Measurements from ENCODE around the gene FANCC. TPM values are rescaled to one million over a fixed set of nuclear protein-coding genes. Genes with fewer than 3 reads are reported as not detected.
"Not testable (repeated sequence)": the region's sequence is repeated elsewhere in the genome, so short reads cannot be mapped to it uniquely, and the experiment has no call there.

Gene FANCC
- total RNA-seq, 2 donors from 2014 or later, result 17.6 to 23.5 TPM

DNA sequence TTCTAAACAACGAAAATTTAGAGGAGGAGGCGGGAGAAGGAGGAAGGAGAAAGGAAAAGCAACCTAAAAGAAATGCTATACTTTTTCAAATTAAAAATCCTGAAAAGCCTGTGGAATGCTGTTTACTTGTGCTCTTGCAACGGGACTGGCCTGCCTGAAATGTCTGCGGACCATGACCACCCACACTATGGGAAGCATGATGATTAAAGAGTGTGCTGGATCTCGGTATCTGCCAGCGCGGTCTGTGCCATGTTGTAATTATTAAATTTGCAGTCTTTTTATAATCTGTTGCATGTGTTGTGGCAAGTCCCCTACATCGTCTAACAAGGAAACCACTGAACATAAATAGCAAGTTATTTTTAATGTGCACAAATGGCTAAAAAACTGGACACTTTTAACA is 111.4 kb downstream of the FANCC start:
- Mint-ChIP-seq H3K4me1 (peaks cover 21% of the 10 kb centered on the region), H3K9me3 (no peaks in the 10 kb centered on the region), H3K4me3 (no peak overlapping the region), H3K36me3 (ENCODE audit: low read depth) (no peaks in the 10 kb centered on the region), H3K27ac (no peak overlapping the region), H3K27me3 (ENCODE audit: insufficient read depth) (peaks cover 1% of the 10 kb centered on the region)
- Histone ChIP-seq H3K36me3 (ENCODE audit: control insufficient read depth, insufficient read depth, low read length) (no peaks in the 10 kb centered on the region), H3K9me3 (ENCODE audit: control insufficient read depth, low read length) (no peaks in the 10 kb centered on the region), H3K27me3 (ENCODE audit: control insufficient read depth, insufficient read depth, low read length, poor library complexity, severe bottlenecking) (no peaks in the 10 kb centered on the region), H3K4me1 (ENCODE audit: control insufficient read depth, insufficient read depth, low read length) (peaks cover 12% of the 10 kb centered on the region), H3K4me3 (ENCODE audit: low read length) (no peak overlapping the region), H3K27ac (ENCODE audit: low read depth, low read length) (no peak overlapping the region), H3K9ac (ENCODE audit: extremely low read depth, low read length, poor library complexity, severe bottlenecking) (no peak overlapping the region)
- TF ChIP-seq, protein P1, sequence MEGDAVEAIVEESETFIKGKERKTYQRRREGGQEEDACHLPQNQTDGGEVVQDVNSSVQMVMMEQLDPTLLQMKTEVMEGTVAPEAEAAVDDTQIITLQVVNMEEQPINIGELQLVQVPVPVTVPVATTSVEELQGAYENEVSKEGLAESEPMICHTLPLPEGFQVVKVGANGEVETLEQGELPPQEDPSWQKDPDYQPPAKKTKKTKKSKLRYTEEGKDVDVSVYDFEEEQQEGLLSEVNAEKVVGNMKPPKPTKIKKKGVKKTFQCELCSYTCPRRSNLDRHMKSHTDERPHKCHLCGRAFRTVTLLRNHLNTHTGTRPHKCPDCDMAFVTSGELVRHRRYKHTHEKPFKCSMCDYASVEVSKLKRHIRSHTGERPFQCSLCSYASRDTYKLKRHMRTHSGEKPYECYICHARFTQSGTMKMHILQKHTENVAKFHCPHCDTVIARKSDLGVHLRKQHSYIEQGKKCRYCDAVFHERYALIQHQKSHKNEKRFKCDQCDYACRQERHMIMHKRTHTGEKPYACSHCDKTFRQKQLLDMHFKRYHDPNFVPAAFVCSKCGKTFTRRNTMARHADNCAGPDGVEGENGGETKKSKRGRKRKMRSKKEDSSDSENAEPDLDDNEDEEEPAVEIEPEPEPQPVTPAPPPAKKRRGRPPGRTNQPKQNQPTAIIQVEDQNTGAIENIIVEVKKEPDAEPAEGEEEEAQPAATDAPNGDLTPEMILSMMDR (conservative IDR thresholded peaks at IDR 0.05), result no peak
- 69 to 86% methylated on average over 2 to 8 of the region's 8 CpGs for whole genome bisulfite sequencing, 2 experiments (ENCODE audit: insufficient coverage in 1 of 2, insufficient read length in 1 of 2)
- no peak for DNase-seq

- Mint-ChIP-seq H3K9me3 (no peaks in the 10 kb centered on the region), H3K4me3 (no peak overlapping the region), H3K36me3 (ENCODE audit: low read depth) (no peaks in the 10 kb centered on the region), H3K27me3 (ENCODE audit: insufficient read depth) (peaks cover 1% of the 10 kb centered on the region), H3K27ac (no peak overlapping the region), H3K4me1 (peaks cover 20% of the 10 kb centered on the region)
- DNase-seq, result no peak
- Histone ChIP-seq H3K4me3 (ENCODE audit: low read length) (no peak overlapping the region), H3K27me3 (ENCODE audit: control insufficient read depth, insufficient read depth, low read length, poor library complexity, severe bottlenecking) (no peaks in the 10 kb centered on the region), H3K9ac (ENCODE audit: extremely low read depth, low read length, poor library complexity, severe bottlenecking) (no peak overlapping the region), H3K27ac (ENCODE audit: low read depth, low read length) (no peak overlapping the region), H3K4me1 (ENCODE audit: control insufficient read depth, insufficient read depth, low read length) (peaks cover 12% of the 10 kb centered on the region), H3K9me3 (ENCODE audit: control insufficient read depth, low read length) (no peaks in the 10 kb centered on the region), H3K36me3 (ENCODE audit: control insufficient read depth, insufficient read depth, low read length) (no peaks in the 10 kb centered on the region)
- TF ChIP-seq, protein P1 (conservative IDR thresholded peaks at IDR 0.05), result no peak
- 96% methylated on average over 2 of the region's 2 CpGs; no CpG with 5 or more reads in 1 of the 2 experiments for WGBS, 2 experiments (ENCODE audit: insufficient coverage in 1 of 2, insufficient read length in 1 of 2)
These were observed 112.8 kb downstream of the FANCC start for GRCh38 chr9:95204710-95205109.

GRCh38 chr9:95204310-95204709 is 113.2 kb downstream of the FANCC start:
- no peaks in the 10 kb centered on the region for H3K36me3 Mint-ChIP-seq (ENCODE audit: low read depth)
- no peaks in the 10 kb centered on the region for H3K9me3 Mint-ChIP-seq
- Histone ChIP-seq H3K9me3 (ENCODE audit: control insufficient read depth, low read length) (no peaks in the 10 kb centered on the region), H3K27me3 (ENCODE audit: control insufficient read depth, insufficient read depth, low read length, poor library complexity, severe bottlenecking) (no peaks in the 10 kb centered on the region), H3K36me3 (ENCODE audit: control insufficient read depth, insufficient read depth, low read length) (no peaks in the 10 kb centered on the region), H3K27ac (ENCODE audit: low read depth, low read length) (no peak overlapping the region), H3K9ac (ENCODE audit: extremely low read depth, low read length, poor library complexity, severe bottlenecking) (no peak overlapping the region), H3K4me3 (ENCODE audit: low read length) (no peak overlapping the region), H3K4me1 (ENCODE audit: control insufficient read depth, insufficient read depth, low read length) (peaks cover 12% of the 10 kb centered on the region)
- peaks cover 20% of the 10 kb centered on the region for H3K4me1 Mint-ChIP-seq
- peaks cover 1% of the 10 kb centered on the region for H3K27me3 Mint-ChIP-seq (ENCODE audit: insufficient read depth)
- TF ChIP-seq, protein P1 (conservative IDR thresholded peaks at IDR 0.05), result no peak
- H3K4me3 Mint-ChIP-seq, result no peak overlapping the region
- 93 to 100% methylated on average over 2 to 3 of the region's 3 CpGs for WGBS, 2 experiments (ENCODE audit: insufficient coverage in 1 of 2, insufficient read length in 1 of 2)
- no peak overlapping the region for H3K27ac Mint-ChIP-seq
- no peak for DNase-seq

DNA sequence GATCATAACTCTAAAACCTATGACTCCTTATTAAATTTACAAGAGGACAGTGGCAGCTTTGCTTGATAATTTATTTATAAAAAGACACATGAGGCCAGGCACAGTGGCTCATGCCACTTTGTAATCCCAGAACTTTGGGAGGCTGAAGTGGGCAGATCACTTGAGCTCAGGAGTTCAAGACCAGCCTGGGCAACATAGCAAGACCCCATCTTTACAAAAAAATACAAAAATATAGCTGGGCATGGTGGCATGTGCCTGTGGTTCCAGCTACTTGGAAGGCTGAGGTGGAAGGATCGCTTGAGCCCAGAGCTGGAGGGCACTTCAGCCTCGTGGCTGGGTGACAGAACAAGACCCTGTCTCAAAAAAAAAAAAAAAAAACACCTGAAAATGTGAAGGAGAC is 114.5 kb downstream of the FANCC start:
- not testable (repeated sequence) for DNase-seq; H3K27me3 Mint-ChIP-seq (ENCODE audit: insufficient read depth)
- 84 to 94% methylated on average over 2 of the region's 2 CpGs for WGBS, 2 experiments (ENCODE audit: insufficient coverage in 1 of 2, insufficient read length in 1 of 2)

More for the DNA sequence above, 114.5 kb downstream of the FANCC start:
- not testable (repeated sequence) for H3K9me3 ChIP-seq (ENCODE audit: control insufficient read depth, low read length); H3K9me3 Mint-ChIP-seq; H3K4me3 Mint-ChIP-seq; H3K27ac ChIP-seq (ENCODE audit: low read depth, low read length); H3K9ac ChIP-seq (ENCODE audit: extremely low read depth, low read length, poor library complexity, severe bottlenecking); H3K27ac Mint-ChIP-seq; H3K36me3 Mint-ChIP-seq (ENCODE audit: low read depth); H3K27me3 ChIP-seq (ENCODE audit: control insufficient read depth, insufficient read depth, low read length, poor library complexity, severe bottlenecking); H3K36me3 ChIP-seq (ENCODE audit: control insufficient read depth, insufficient read depth, low read length); H3K4me3 ChIP-seq (ENCODE audit: low read length)
- H3K4me1 ChIP-seq (ENCODE audit: control insufficient read depth, insufficient read depth, low read length), result peaks cover 12% of the 10 kb centered on the region
- H3K4me1 Mint-ChIP-seq, result peaks cover 20% of the 10 kb centered on the region
